MCF 10A (cell line): ENCODE data around the gene DDN. TPM values are rescaled to one million over a fixed set of nuclear protein-coding genes. Genes with fewer than 3 reads are reported as not detected.
A peak's percentile ranks its signal among the peaks of the same experiment; 100 is the strongest.

Source experiments
- BruUV-seq: library from RNA; stranded (reverse); fragments of 400-500 nt; replicated peaks from 2 replicates; lab custom pipeline; 2021; lab: Mats Ljungman, UMichigan
- CTCF ChIA-PET: fragments of 300-600 bp; sonication (Branson Sonifier 250); formaldehyde crosslinking; extraction: SDS; loops from one replicate; lab custom pipeline; 2021; ENCODE audit warnings: antibody characterized with exemption, inconsistent platforms; lab: Yijun Ruan, JAX
- POLR2A ChIA-PET: fragments of 300-600, 350-650 bp; sonication (Branson Sonifier 250); formaldehyde crosslinking; extraction: SDS; loops from one replicate; lab custom pipeline; 2020; ENCODE audit warnings: antibody characterized with exemption, inconsistent platforms; lab: Yijun Ruan, JAX
- DNase-seq: peaks from one replicate; pipeline ENCODE4 v3.0.0-alpha.2; 2018; ENCODE audit not compliant: unreplicated experiment
- H3K27ac Mint-ChIP-seq: one replicate; pipeline ENCODE4 v1.8.0; 2022; ENCODE audit warnings: mild to moderate bottlenecking, low read depth, mixed read lengths; ENCODE audit not compliant: unreplicated experiment
- H3K27me3 Mint-ChIP-seq: one replicate; pipeline ENCODE4 v1.8.0; 2022; ENCODE audit warnings: mixed read lengths; ENCODE audit not compliant: insufficient read depth, unreplicated experiment
- H3K36me3 Mint-ChIP-seq: one replicate; pipeline ENCODE4 v1.8.0; 2022; ENCODE audit warnings: mild to moderate bottlenecking, moderate library complexity, mixed read lengths; ENCODE audit not compliant: insufficient read depth, unreplicated experiment
- H3K4me1 Mint-ChIP-seq: one replicate; pipeline ENCODE4 v1.8.0; 2022; ENCODE audit warnings: mixed read lengths; ENCODE audit not compliant: insufficient read depth, unreplicated experiment
- H3K4me3 Mint-ChIP-seq: one replicate; pipeline ENCODE4 v1.8.0; 2022; ENCODE audit warnings: mild to moderate bottlenecking, moderate library complexity, mixed read lengths; ENCODE audit not compliant: unreplicated experiment
- H3K9me3 Mint-ChIP-seq: one replicate; pipeline ENCODE4 v1.8.0; 2022; ENCODE audit warnings: mixed read lengths; ENCODE audit not compliant: unreplicated experiment
- CTCF ChIP-seq: fragments of 200-600 bp; IDR thresholded peaks from one replicate; pipeline ENCODE4 v1.8.0; 2022; ENCODE audit warnings: antibody characterized with exemption, mild to moderate bottlenecking; ENCODE audit not compliant: unreplicated experiment
- intact Hi-C: fragments of 100-400 bp; cut with micrococcal nuclease; formaldehyde crosslinking; loops from 2 replicates; pipeline ENCODE4 v1.14.1; 2022
- total RNA-seq: library from RNA; stranded (reverse); gene quantifications from 2 replicates; pipeline ENCODE4 v1.2.3, GENCODE V29; 2022

Gene DDN
- total RNA-seq, 1 experiment from 2014 or later = 0.28 TPM

DNA sequence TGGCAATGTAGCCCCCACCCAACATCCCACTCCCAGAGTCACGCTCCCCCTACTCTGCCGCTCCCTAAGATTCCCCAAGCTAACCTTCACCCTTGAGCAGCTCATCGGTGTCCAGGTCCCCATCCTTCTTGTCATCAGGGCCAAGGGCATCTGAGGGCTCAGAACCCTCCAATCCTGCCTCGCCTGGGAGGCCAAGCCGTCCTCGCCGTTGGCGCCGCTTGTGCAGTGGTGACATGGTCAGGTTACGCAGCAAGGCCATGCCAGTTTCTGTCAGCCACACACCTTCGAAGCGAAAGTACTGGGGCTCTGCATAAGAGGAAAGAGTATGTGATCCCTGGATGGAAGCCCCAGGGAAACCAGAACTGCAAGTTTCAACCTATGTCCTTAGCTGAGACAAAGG lies 45.5 kb upstream of the DDN start:
- BruUV-seq = no TSS peak
- TF ChIP-seq CTCF = no peak
- DNase-seq = no peak
- Mint-ChIP-seq H3K27me3 (no peaks in the 10 kb centered on the region), H3K4me3 (no peak overlapping the region), H3K36me3 (peaks cover 82% of the 10 kb centered on the region), H3K27ac (no peak overlapping the region), H3K9me3 (no peaks in the 10 kb centered on the region), H3K4me1 (no peaks in the 10 kb centered on the region)
- ChIA-PET POLR2A (no interaction called here), CTCF (interaction anchor here (0.6 to 1.5 kb wide), 7 partner anchors 9 to 306 kb away, joined by 3 to 5 read pairs (median 4); no protein-coding TSS in a partner anchor)
- intact Hi-C loops = no loop called here

- peaks cover 81% of the 10 kb centered on the region for H3K36me3 Mint-ChIP-seq
- no peak overlapping the region for H3K4me3 Mint-ChIP-seq
- peak; percentile 55 for TF ChIP-seq CTCF
- no TSS peak for BruUV-seq
- no peaks in the 10 kb centered on the region for H3K9me3 Mint-ChIP-seq
- CTCF ChIA-PET = interaction anchor here (0.5 to 1.5 kb wide), 8 partner anchors 8 to 74 kb away, joined by 3 to 6 read pairs (median 4); no protein-coding TSS in a partner anchor
- H3K4me1 Mint-ChIP-seq = no peaks in the 10 kb centered on the region
- intact Hi-C loops = no loop called here
- peak; percentile 56 for DNase-seq
- H3K27me3 Mint-ChIP-seq = no peaks in the 10 kb centered on the region
- POLR2A ChIA-PET = no interaction called here
- H3K27ac Mint-ChIP-seq = no peak overlapping the region
Measured at GRCh38 chr12:49043856-49044258, 44.7 kb upstream of the DDN start.

DNA sequence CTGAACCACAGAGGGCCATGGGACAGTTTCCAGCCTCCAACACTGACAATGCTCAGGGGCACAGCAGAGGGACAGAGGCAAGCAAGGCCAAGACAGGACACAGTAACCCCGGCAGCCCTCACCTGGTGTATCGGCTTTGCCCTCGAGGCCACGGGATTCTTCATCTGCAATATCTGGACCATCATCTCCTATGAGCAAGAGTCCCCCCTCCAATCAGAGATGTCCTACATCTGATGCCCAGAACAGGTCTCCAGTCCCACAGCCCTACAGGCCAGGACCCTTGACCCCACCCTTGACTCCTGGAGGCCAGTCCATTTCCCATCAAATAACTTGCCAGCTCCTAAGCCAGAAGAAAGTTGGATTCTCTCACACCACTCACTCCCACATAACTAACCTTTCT lies 44.1 kb upstream of the DDN start:
- no peak overlapping the region for H3K27ac Mint-ChIP-seq
- no peaks in the 10 kb centered on the region for H3K27me3 Mint-ChIP-seq
- H3K4me1 Mint-ChIP-seq = no peaks in the 10 kb centered on the region
- DNase-seq = no peak
- CTCF ChIA-PET = interaction anchor here (0.5 to 1.1 kb wide), 6 partner anchors 8 to 59 kb away, joined by 3 to 6 read pairs (median 4); no protein-coding TSS in a partner anchor
- intact Hi-C loops = no loop called here
- H3K9me3 Mint-ChIP-seq = no peaks in the 10 kb centered on the region
- BruUV-seq = no TSS peak
- no peak for TF ChIP-seq CTCF
- POLR2A ChIA-PET = no interaction called here
- H3K36me3 Mint-ChIP-seq = peaks cover 79% of the 10 kb centered on the region
- H3K4me3 Mint-ChIP-seq = no peak overlapping the region

GRCh38 chr12:49041881-49042484 lies 42.8 kb upstream of the DDN start:
- POLR2A ChIA-PET = interaction anchor here (1.3 kb wide), 1 partner anchor 11 kb away, joined by 3 read pairs; no protein-coding TSS in a partner anchor
- H3K9me3 Mint-ChIP-seq = no peaks in the 10 kb centered on the region
- no TSS peak for BruUV-seq
- TF ChIP-seq CTCF = no peak
- H3K36me3 Mint-ChIP-seq = peaks cover 75% of the 10 kb centered on the region
- H3K27ac Mint-ChIP-seq = peak overlapping the region; percentile 49
- H3K4me3 Mint-ChIP-seq = no peak overlapping the region
- H3K27me3 Mint-ChIP-seq = no peaks in the 10 kb centered on the region
- intact Hi-C loops = no loop called here
- no peak for DNase-seq
- H3K4me1 Mint-ChIP-seq = no peaks in the 10 kb centered on the region
- CTCF ChIA-PET = no interaction called here
